K562 (cell line): ENCODE results near the gene TTC33. TPM values are rescaled to one million over a fixed set of nuclear protein-coding genes. Genes with fewer than 3 reads are reported as not detected.

ENCODE experiments used
- C11orf30 ChIP-seq: fragments of 450-650 bp; IDR thresholded peaks from 2 replicates; pipeline ENCODE4 v1.6.1; 2016; ENCODE audit warnings: low read depth, mild to moderate bottlenecking
- CREB1 ChIP-seq, 2 experiments: sonication (generic) in 1 of 2; formaldehyde crosslinking in 1 of 2; IDR thresholded peaks; 2 replicates each; pipeline versions ENCODE4 v1.6.1 to v1.8.0; 2012 to 2022; ENCODE audit warnings: inconsistent platforms in 1 of 2, mild to moderate bottlenecking in 1 of 2, missing genetic modification reagents in 1 of 2, moderate library complexity in 1 of 2
- FOS ChIP-seq: IDR thresholded peaks from 3 replicates; pipeline ENCODE4 v1.6.1; 2011; ENCODE audit not compliant: insufficient read length; ENCODE audit errors: extremely low read depth
- GABPB1 ChIP-seq: sonication (generic); formaldehyde crosslinking; IDR thresholded peaks from 2 replicates; pipeline ENCODE4 v1.8.0; 2022; ENCODE audit warnings: mild to moderate bottlenecking, missing genetic modification reagents
- MAFF ChIP-seq: IDR thresholded peaks from 2 replicates; pipeline ENCODE4 v1.6.1; 2012; ENCODE audit warnings: low read length, improper control_type of control experiment
- NR3C1 ChIP-seq: sonication (generic); formaldehyde crosslinking; IDR thresholded peaks from 2 replicates; pipeline ENCODE4 v1.8.1; 2022; ENCODE audit warnings: missing genetic modification reagents
- RERE ChIP-seq: sonication (generic); formaldehyde crosslinking; IDR thresholded peaks from 2 replicates; pipeline ENCODE4 v1.8.0; 2023; ENCODE audit warnings: missing genetic modification reagents, mild to moderate bottlenecking, borderline replicate concordance
- SOX6 ChIP-seq: fragments of 450-650 bp; IDR thresholded peaks from 2 replicates; pipeline ENCODE4 v1.6.1; 2014; ENCODE audit warnings: mild to moderate bottlenecking
- TRIM28 ChIP-seq: fragments of 450-650 bp; IDR thresholded peaks from 2 replicates; pipeline ENCODE4 v1.6.1; 2017
- ZC3H8 ChIP-seq: fragments of 450-650 bp; IDR thresholded peaks from 2 replicates; pipeline ENCODE4 v1.6.1; 2017
- ZNF121 ChIP-seq: sonication (generic); formaldehyde crosslinking; conservative IDR thresholded peaks from 2 replicates; pipeline ENCODE4 v1.8.0; 2022; ENCODE audit warnings: missing genetic modification reagents
- ZNF174 ChIP-seq: fragments of 250-450 bp; sonication (Bioruptor Pico); IDR thresholded peaks from 2 replicates; pipeline ENCODE4 v1.4.0; 2020; ENCODE audit warnings: mild to moderate bottlenecking
- ZNF316 ChIP-seq: fragments of 450-650 bp; IDR thresholded peaks from 2 replicates; pipeline ENCODE4 v1.6.1; 2016
- ZSCAN32 ChIP-seq: fragments of 450-650 bp; formaldehyde crosslinking; IDR thresholded peaks from 2 replicates; pipeline ENCODE4 v1.4.0; 2020; ENCODE audit warnings: mild to moderate bottlenecking, moderate library complexity
- polyA plus RNA-seq, 8 experiments: library from polyadenylated mRNA; depleted of rRNA in 4 of 8; stranded (reverse) in 5 of 8; unstranded in 3 of 8; fragments of >200 nt; fragmentation: Nextera tagmentation in 2 of 8; fragmentation: Illumina TruSeq in 1 of 8; extraction: Ambion mirVana in 2 of 8; extraction: Trizol in 1 of 8; gene quantifications; 2 replicates each; pipeline versions ENCODE4 v1.2.1 to v1.2.3, GENCODE V29; 2011 to 2014; ENCODE audit warnings: inconsistent platforms in 1 of 8, missing spikeins in 1 of 8
- total RNA-seq, 7 experiments: library from RNA; depleted of rRNA in 6 of 7; stranded (reverse); fragments of >200 nt in 6 of 7; fragmentation: Illumina TruSeq in 2 of 7; extraction: Trizol in 2 of 7; gene quantifications; 2 replicates each; pipeline versions ENCODE4 v1.2.1 to v1.2.3, GENCODE V29; 2011 to 2021; ENCODE audit warnings: low replicate concordance in 1 of 7
- TF ChIP-seq, protein P1 (sequence below): sonication (generic); formaldehyde crosslinking; IDR thresholded peaks from 2 replicates; pipeline ENCODE4 v1.8.0; 2022; ENCODE audit warnings: mild to moderate bottlenecking, missing genetic modification reagents, borderline replicate concordance
- TF ChIP-seq, protein P2 (sequence below): sonication (generic); formaldehyde crosslinking; IDR thresholded peaks from 2 replicates; pipeline ENCODE4 v1.8.1; 2022; ENCODE audit warnings: missing genetic modification reagents

TTC33 gene
- total and polyA plus RNA-seq, 9 of the 15 experiments (the other 6 are each of a cell fraction or from before 2014, with no cell fraction given): 11.5 to 24.9 (median 21.1) TPM

DNA sequence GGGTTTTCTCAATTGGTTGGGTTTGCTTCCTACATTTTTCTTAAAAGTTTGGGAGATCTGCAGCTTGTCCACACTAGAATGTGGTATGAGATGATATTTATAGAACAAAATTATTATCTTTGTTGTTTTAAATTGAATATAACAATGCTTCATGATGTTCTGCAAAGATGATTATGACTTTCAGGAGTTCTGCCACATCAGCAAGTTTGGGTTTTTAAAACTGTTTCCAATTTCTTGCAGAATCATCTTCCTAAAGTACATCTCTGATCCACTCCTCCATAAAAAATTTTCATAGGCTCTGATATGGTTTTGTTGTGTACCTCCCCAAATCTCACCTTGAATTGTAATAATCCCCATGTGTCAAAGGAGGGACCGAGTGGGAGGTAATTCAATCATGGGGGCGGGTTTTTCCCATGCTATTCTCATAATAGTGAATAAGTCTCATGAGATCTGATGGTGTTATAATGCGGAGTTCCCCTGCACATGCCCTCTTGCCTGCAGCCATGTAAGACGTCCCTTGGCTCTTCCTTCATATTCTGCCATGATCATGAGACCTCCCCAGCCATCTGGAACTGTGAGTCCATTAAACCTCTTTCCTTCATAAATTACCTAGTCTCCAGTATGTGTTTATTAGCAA lies 195.2 kb downstream of the TTC33 start (continued):
- TF ChIP-seq ZSCAN32 (CRISPR knock-in tag) (no peak), NR3C1 (CRISPR knock-in tag) (no peak), GABPB1 (CRISPR knock-in tag) (no peak), TRIM28 (no peak), FOS (no peak), C11orf30 (peak; percentile 47; the same call in 1 of the 2 replicates), SOX6 (no peak), RERE (no peak), ZNF121 (CRISPR knock-in tag) (no peak), MAFF (peak; percentile 53), ZNF174 (no peak), ZNF316 (peak; percentile 70; the same call in 1 of the 2 replicates), CREB1 (IDR thresholded peaks at IDR 0.05) (no peak), CREB1 (CRISPR knock-in tag; IDR thresholded peaks at IDR 0.05) (no peak), ZC3H8 (no peak)
- TF ChIP-seq, protein P1, sequence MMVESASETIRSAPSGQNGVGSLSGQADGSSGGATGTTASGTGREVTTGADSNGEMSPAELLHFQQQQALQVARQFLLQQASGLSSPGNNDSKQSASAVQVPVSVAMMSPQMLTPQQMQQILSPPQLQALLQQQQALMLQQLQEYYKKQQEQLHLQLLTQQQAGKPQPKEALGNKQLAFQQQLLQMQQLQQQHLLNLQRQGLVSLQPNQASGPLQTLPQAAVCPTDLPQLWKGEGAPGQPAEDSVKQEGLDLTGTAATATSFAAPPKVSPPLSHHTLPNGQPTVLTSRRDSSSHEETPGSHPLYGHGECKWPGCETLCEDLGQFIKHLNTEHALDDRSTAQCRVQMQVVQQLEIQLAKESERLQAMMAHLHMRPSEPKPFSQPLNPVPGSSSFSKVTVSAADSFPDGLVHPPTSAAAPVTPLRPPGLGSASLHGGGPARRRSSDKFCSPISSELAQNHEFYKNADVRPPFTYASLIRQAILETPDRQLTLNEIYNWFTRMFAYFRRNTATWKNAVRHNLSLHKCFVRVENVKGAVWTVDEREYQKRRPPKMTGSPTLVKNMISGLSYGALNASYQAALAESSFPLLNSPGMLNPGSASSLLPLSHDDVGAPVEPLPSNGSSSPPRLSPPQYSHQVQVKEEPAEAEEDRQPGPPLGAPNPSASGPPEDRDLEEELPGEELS (CRISPR knock-in tag): no peak
- TF ChIP-seq, protein P2, sequence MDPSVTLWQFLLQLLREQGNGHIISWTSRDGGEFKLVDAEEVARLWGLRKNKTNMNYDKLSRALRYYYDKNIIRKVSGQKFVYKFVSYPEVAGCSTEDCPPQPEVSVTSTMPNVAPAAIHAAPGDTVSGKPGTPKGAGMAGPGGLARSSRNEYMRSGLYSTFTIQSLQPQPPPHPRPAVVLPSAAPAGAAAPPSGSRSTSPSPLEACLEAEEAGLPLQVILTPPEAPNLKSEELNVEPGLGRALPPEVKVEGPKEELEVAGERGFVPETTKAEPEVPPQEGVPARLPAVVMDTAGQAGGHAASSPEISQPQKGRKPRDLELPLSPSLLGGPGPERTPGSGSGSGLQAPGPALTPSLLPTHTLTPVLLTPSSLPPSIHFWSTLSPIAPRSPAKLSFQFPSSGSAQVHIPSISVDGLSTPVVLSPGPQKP: no peak
